ENCODE data around the gene NELFE. TPM values are rescaled to one million over a fixed set of nuclear protein-coding genes. Genes with fewer than 3 reads are reported as not detected.
A peak's percentile ranks its signal among the peaks of the same experiment; 100 is the strongest.

NELFE gene
- total RNA-seq, 6 experiments from 2014 or later, result 9.3 to 33.8 (median 18.3) TPM

DNA sequence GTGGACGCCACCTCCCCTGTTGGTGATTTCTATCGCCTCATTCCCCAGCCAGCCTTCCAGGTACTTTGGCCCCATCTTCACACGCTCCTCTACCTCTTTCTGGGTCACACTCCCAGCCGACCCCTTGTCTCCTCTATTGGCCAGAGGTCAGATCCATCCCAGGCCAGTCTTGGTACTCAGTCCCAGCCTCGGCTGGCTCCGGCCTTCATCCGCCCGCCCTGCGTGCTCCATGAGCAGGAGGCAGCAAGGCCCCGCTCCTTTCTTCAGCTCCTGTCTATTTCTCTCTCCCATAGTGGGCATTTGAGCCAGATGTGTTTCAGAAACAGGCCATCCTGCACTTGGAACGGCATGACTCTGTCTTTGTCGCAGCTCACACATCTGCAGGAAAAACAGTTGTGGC is 2.8 kb upstream of the NELFE start:
- no peak for TF ChIP-seq POLR2A (IDR thresholded peaks at IDR 0.05)
- TF ChIP-seq, protein P1, sequence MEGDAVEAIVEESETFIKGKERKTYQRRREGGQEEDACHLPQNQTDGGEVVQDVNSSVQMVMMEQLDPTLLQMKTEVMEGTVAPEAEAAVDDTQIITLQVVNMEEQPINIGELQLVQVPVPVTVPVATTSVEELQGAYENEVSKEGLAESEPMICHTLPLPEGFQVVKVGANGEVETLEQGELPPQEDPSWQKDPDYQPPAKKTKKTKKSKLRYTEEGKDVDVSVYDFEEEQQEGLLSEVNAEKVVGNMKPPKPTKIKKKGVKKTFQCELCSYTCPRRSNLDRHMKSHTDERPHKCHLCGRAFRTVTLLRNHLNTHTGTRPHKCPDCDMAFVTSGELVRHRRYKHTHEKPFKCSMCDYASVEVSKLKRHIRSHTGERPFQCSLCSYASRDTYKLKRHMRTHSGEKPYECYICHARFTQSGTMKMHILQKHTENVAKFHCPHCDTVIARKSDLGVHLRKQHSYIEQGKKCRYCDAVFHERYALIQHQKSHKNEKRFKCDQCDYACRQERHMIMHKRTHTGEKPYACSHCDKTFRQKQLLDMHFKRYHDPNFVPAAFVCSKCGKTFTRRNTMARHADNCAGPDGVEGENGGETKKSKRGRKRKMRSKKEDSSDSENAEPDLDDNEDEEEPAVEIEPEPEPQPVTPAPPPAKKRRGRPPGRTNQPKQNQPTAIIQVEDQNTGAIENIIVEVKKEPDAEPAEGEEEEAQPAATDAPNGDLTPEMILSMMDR (IDR thresholded peaks at IDR 0.05), result no peak
- 93% methylated on average over 11 of the region's 12 CpGs for WGBS (ENCODE audit: insufficient coverage, low coverage, low lambda C conversion rate, missing lambda C conversion rate)
- peaks cover 0 to 34% (median 15%) of the 10 kb centered on the region in 4 donors for H3K4me1 ChIP-seq
- no peak for ATAC-seq
- H3K36me3 ChIP-seq, result peaks cover 13 to 58% (median 33%) of the 10 kb centered on the region in 4 donors
- no peak for DNase-seq
- no peaks in the 10 kb centered on the region for H3K9me3 ChIP-seq
- H3K27me3 ChIP-seq, result no peaks in the 10 kb centered on the region
- no peak overlapping the region for H3K27ac ChIP-seq
- no peak overlapping the region for H3K4me3 ChIP-seq
- intact Hi-C loops (cut with DNase I), result no loop called here

DNA sequence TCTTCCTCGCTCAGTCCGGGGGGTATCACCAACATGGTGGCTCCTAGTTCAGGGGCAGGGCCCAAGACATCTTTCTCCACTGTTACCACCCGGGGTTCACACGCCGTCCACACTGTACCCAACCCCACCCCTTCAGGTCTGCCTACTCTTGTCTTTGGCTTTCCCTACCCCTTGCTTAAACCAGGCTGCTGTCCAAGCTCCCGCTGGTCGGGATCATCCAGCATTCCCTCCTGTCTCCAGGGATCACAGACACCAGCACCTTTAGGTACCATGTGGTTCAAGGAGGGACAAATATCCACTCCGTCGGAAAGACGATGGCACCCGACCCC is 395 bp downstream of the NELFE start:
- H3K4me1 ChIP-seq, result peaks cover 0 to 19% (median 7%) of the 10 kb centered on the region in 4 donors
- 13% methylated on average over 8 of the region's 11 CpGs for WGBS (ENCODE audit: insufficient coverage, low coverage, low lambda C conversion rate, missing lambda C conversion rate)
- H3K9me3 ChIP-seq, result no peaks in the 10 kb centered on the region
- peaks cover 0 to 62% (median 25%) of the 10 kb centered on the region in 4 donors for H3K36me3 ChIP-seq
- peak; percentile 3 to 24 (median 4) for ATAC-seq
- H3K27ac ChIP-seq, result peak overlapping the region; percentile 59 to 81 (median 65)
- intact Hi-C loops (cut with DNase I), result loop anchor here in 1 of 2 donors (10.0 kb wide), 1 partner anchor 54 kb away; the partner anchor contains the start of gene ZBTB12
- DNase-seq, result no peak
- H3K27me3 ChIP-seq, result no peaks in the 10 kb centered on the region
- TF ChIP-seq, protein P1 (IDR thresholded peaks at IDR 0.05), result no peak
- TF ChIP-seq POLR2A (IDR thresholded peaks at IDR 0.05), result no peak
- peak overlapping the region; percentile 86 to 91 (median 87) for H3K4me3 ChIP-seq

DNA sequence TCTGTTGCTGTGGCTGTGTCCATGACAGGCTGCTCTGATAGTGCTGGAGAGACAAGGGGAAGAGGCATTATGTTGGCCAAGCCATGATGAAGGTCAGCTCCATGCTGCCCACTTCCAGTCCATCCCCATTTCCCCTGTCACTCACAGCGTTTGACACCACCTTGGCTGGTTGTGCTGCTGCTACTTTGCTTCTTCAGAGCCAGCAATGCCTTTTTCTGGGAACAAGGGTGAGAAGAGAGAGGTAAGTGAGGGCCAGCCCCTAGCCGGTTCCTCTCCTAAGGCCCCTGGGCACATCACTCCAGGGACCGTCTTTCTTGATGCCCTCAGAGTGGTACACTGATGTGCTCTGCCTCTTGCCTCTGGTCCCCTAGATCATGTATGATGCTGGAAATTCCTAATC is 2.0 kb downstream of the NELFE start:
- Histone ChIP-seq H3K9me3 (no peaks in the 10 kb centered on the region), H3K27me3 (no peaks in the 10 kb centered on the region), H3K27ac (no peak overlapping the region), H3K4me1 (peaks cover 0 to 19% (median 7%) of the 10 kb centered on the region in 4 donors), H3K36me3 (peaks cover 0 to 63% (median 17%) of the 10 kb centered on the region in 4 donors), H3K4me3 (no peak overlapping the region)
- no peak for TF ChIP-seq POLR2A (IDR thresholded peaks at IDR 0.05)
- TF ChIP-seq, protein P1 (IDR thresholded peaks at IDR 0.05), result no peak
- ATAC-seq, result no peak
- 96% methylated on average over 3 of the region's 3 CpGs for WGBS (ENCODE audit: insufficient coverage, low coverage, low lambda C conversion rate, missing lambda C conversion rate)
- DNase-seq, result no peak
- intact Hi-C loops (cut with DNase I), result loop anchor here in 1 of 2 donors (10.0 kb wide), 1 partner anchor 52 kb away; the partner anchor contains the start of gene ZBTB12

DNA sequence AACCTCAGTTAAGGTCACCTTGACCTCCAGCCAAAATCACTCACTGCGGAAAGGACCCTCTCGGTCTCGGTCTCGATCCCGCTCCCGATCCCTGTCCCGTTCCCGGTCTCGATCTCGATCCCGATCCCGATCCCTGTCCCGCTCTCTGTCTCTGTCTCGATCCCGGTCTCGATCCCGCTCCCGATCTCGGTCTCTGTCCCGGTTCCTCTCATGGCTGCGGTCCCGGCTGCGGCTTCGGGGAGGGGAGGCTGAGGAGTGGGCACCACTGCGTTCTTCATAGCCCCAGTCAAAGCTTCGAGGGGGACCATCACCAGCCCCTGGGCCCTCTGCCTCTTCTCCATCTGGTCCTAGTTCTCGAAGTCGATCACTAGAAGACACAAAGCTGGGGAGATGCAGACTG is 4.3 kb downstream of the NELFE start:
- DNase-seq (no peak), ATAC-seq (no peak)
- Histone ChIP-seq H3K4me3 (no peak overlapping the region), H3K4me1 (peaks cover 0 to 14% (median 7%) of the 10 kb centered on the region in 4 donors), H3K9me3 (no peaks in the 10 kb centered on the region), H3K27ac (no peak overlapping the region), H3K27me3 (no peaks in the 10 kb centered on the region), H3K36me3 (peaks cover 0 to 71% (median 19%) of the 10 kb centered on the region in 4 donors)
- TF ChIP-seq, protein P1 (IDR thresholded peaks at IDR 0.05), result no peak
- TF ChIP-seq POLR2A (IDR thresholded peaks at IDR 0.05), result no peak
- intact Hi-C loops (cut with DNase I), result loop anchor here in 1 of 2 donors (10.0 kb wide), 1 partner anchor 50 kb away; the partner anchor contains the start of gene ZBTB12
- WGBS (ENCODE audit: insufficient coverage, low coverage, low lambda C conversion rate, missing lambda C conversion rate), result 94% methylated on average over 24 of the region's 28 CpGs

Data from right lobe of liver (tissue), 6 donors.